ENCODE results near the gene P2RX7.
"Not testable (repeated sequence)": the region's sequence is repeated elsewhere in the genome, so short reads cannot be mapped to it uniquely, and the experiment has no call there.

P2RX7 gene

DNA sequence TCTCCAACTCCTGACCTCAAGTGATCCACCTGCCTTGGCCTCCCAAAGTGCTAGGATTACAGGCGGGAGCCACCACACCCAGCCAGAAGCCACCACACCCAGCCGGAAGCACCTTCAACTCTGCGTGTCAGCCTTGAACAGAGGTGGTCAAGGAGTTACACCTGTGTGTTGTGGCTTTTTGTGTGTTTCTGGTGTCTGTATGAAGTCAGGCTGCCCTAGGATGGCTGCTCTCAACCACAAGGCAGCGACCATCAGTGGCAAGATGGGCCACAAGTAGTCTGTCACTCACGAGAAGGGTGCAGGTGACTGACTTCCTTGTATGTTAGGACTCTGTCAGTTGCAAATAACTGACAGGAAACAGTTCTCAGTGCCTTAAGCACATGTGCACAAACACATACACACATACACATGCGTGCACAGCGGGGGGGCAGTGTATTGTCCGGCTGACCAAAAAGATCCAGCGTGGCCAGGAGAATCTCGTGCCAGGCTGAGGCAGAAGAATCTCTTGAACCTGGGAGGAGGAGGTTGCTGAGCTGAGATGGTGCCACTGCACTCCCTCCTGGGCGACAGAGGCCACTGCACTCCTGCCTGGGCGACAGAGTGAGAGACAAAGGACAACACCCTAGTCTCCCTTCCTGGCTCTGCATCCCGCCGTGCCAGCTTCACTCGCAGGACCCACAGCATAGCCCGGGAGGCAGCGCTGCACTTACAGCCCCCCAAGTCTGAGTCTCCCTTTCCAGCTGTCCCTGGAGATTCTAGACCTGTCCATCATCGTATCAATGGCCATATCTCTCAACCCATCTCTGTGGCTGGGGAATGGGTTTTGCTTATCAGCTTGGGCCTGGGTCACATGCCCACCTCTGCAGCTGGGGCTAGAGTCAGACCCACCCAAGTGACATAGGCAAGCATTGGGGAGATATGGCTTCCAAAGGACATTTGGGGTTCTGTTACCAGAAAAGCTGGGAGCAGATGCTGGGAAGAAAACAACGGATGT lies 90.9 kb downstream of the P2RX7 start:
- DNase-seq (ENCODE audit: extremely low spot score, insufficient read length, low read depth) (no peak), FAIRE-seq (peak; percentile 47)

DNA sequence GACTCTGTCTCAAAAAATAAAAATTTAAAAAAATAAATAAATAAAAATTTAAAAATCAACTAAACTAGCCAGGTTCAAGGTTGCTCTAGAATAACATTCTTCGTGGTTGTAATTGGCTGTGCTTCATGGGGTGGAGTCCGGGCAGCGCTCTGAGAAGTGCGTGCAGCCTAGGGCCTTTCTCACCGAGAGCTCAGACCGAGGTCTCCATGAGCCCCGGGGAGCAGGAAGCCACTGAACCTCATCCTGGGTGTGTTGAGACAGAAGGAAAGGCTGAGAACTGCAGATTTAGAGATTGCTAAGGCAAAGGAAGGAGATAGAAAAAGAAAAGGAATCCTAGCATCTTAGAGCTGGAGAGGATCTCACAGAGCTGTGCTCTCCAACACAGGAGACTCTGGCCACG lies 91.9 kb downstream of the P2RX7 start:
- DNase-seq (ENCODE audit: extremely low spot score, insufficient read length, low read depth) (no peak), FAIRE-seq (no peak)

DNA sequence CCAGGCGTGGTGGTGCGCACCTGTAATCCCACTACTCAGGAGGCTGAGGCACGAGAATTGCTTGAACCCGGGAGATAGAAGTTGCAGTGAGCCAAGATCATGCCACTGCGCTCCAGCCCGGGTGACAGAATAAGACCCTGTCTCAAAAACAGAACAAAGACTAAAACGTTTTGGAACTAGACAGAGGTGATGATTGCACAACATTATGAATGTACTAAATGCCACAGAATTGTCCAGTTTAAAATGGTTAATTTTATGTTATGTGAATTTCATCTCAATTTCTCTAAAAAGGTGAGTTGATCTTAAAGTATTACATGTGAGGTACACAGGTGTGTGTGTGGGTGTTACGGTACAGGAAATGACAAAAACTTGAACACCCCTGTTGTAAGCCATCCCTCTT lies 93.7 kb downstream of the P2RX7 start:
- no peak for FAIRE-seq
- no peak for DNase-seq (ENCODE audit: extremely low spot score, insufficient read length, low read depth)

DNA sequence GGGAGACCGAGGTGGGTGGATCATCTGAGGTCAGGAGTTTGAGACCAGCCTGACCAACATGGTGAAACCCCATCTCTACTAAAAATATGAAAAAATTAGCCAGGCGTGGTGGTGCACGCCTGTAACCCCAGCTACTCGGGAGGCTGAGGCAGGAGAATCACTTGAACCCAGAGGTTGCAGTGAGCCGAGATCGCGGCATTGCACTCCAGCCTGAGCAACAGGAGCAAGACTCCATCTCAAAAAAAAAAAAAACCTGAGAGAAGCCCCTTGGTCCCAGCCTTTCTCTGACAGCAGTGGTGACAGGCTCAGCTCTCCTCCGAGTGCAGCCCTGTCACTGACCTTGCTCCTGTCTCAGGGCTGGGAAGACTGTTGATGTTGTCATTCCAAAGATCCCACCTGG lies 94.2 kb downstream of the P2RX7 start:
- FAIRE-seq; DNase-seq (ENCODE audit: extremely low spot score, insufficient read length, low read depth): not testable (repeated sequence)

DNA sequence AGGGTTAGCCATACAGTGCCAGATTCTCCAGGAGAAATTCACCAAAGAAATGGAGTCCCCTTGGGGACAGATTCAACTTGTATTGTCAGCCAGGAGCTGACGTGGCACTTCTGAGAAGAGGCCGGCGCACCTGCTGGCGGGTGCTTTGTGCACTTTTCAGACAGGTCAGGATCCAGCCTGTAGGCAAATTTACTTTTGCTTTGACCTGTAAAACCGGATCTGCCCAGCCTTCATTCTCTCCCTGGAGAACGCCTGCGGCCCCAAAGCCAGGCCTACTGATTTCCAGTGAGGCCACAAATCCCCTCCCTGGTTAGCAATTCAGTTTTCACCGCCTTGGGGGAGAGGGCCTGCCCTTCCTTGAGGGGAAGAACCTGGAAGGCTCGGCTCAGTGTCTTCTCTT lies 94.6 kb downstream of the P2RX7 start:
- FAIRE-seq (peak; percentile 90), DNase-seq (ENCODE audit: extremely low spot score, insufficient read length, low read depth) (no peak)

DNA sequence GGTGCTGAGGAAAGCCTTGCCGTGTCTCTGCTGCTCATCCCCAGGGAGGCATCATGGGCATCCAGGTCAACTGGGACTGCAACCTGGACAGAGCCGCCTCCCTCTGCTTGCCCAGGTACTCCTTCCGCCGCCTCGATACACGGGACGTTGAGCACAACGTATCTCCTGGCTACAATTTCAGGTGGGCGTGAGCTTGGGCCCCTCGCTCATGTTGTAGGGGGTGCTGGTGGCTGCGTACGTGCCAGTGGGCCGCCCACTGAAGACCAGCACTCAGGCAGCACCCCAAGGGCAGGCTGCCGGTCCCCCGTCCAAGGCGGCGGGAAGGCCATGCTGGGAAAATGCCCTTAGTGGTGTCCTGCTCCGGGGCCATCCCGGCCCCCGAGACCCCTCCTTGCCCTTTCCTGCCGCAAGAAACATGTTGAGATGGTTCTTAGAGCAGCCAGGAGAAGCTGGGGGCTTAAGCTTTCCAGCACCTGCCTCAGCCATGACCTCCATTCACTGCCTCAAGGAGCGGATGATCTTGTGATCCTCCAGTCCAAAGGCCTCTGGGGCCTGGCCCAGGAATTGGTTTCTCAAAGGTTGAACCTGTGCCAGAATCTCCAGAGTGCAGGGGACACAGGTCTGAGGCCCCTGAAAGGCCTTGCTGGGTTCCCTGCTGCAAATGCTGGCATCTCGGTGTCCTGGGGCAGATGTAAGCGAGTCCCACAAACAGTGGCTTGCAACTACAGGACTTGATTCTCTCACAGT lies 96.4 kb downstream of the P2RX7 start:
- FAIRE-seq (no peak), DNase-seq (ENCODE audit: extremely low spot score, insufficient read length, low read depth) (no peak)

DNA sequence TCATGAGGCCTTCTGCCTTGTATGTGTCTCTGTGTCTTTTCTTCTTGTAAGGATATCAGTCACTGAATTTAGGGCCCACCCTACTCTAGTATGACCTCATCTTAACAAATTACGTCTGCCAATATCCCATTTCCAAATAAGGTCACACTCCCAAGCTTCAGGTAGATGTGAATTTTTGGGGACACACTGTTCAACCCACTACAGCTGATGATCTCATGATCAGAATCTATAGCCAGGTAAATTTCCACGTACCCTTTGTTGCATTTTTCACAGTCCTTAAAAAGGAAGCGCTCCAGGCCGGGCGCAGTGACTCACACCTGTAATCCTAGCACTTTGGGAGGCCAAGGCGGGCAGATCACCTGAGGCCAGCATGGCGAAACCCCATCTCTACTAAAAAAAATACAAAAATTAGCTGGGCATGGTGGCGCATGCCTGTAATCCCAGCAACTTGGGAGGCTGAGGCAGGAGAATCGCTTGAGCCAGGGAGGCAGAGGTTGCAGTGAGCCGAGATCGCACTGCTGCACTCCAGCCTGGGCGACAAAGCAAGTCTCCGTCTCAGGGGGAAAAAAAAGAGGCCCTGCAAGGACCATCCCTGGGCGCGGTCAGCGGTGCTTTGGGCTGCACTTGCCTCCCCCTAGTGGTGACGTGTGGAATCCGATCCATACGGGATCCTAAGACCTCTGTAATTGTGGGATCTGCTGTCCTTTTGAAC lies 97.3 kb downstream of the P2RX7 start:
- DNase-seq (ENCODE audit: extremely low spot score, insufficient read length, low read depth) (peak; percentile 49), FAIRE-seq (peak; percentile 79)

DNA sequence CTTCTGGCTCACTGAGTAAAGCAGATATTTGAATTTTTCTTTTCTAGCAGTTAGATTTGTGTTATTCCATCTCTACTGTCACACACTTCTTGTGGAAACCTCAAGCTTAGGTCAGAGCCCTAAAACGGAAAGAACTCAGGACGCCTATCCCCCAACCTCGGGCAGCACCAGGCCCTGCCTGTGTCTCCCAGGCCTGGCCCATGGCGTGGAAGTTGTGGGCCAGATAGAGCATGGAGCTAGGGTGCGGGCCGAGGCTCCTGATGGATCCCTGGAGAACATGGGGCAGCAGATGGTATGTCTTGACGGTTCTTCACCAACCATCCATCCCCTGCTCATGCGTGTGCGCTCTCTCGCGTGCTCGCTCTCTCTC lies 97.8 kb downstream of the P2RX7 start:
- no peak for DNase-seq (ENCODE audit: extremely low spot score, insufficient read length, low read depth)
- FAIRE-seq = no peak

DNA sequence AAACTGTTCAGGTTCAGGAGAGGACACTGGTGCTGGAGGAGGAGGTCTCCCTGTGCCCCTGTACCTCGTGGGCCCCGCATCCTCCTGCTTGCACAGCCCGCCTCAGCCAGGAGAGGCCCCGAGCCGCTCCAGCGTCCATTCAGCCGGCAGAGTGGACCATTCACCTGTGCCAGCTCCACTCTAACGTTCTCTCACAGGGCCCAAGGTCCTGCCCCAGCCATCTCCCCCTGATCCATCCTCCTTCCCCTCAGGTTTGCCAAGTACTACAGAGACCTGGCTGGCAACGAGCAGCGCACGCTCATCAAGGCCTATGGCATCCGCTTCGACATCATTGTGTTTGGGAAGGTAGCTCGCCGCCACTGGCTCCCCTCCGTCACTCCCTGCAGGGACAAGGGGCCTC lies 99.5 kb downstream of the P2RX7 start:
- no peak for FAIRE-seq
- DNase-seq (ENCODE audit: extremely low spot score, insufficient read length, low read depth) = no peak

DNA sequence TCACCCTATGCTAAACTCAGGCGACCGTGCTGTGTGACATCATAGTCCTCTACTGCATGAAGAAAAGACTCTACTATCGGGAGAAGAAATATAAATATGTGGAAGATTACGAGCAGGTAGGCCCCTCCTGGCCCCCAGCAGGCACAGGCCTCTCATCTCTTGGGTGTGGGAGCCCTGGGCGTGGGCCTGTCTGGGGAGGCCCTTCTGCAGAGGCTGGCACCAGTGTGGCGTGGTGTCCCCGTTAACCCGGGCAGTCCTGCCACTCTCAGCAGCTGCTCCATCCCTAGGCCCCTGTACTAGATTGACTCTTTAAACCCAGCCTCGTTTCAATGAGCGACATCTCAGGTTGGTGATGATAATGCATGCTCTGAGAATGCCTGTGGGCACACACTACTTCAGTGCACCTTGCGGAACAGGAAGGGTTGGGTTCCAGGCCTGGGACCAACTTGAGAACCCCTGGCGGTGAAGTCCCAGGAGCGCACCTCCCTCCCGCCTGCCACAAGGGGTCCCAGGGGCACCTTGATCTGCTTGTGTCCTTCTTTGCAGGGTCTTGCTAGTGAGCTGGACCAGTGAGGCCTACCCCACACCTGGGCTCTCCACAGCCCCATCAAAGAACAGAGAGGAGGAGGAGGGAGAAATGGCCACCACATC lies 100.4 kb downstream of the P2RX7 start:
- no peak for FAIRE-seq
- DNase-seq (ENCODE audit: extremely low spot score, insufficient read length, low read depth) = no peak

- DNase-seq (ENCODE audit: extremely low spot score, insufficient read length, low read depth) (no peak), FAIRE-seq (no peak)
These were observed 100.9 kb downstream of the P2RX7 start for GRCh38 chr12:121233628-121234020.

- no peak for FAIRE-seq
These were observed 104.1 kb downstream of the P2RX7 start for GRCh38 chr12:121236776-121237175.

DNA sequence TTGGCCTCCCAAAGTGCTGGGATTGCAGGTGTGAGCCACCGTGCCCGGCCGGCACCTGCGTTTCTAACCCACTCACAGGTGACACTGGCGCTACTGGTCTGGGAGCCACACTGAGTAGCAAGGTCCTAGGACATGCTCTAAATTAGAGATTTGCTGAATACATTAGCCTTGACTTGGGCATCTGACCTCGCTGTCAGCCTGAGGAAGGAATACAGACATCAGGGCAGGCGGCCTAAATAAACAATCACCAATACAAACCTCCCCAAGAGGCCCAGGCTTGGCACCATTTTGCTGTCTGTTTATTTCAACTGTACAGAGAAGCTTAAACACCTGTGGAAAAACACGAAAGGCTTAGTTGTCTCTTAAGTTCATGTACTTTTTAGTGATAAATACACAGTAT lies 104.7 kb downstream of the P2RX7 start:
- FAIRE-seq (no peak), DNase-seq (ENCODE audit: extremely low spot score, insufficient read length, low read depth) (no peak)

More at GRCh38 chr12:121236776-121237175, 104.1 kb downstream of the P2RX7 start:
- DNase-seq (ENCODE audit: extremely low spot score, insufficient read length, low read depth) = no peak
